Neural cell (in vitro differentiated cells): Measurements from ENCODE around the gene SLC25A42. TPM values are rescaled to one million over a fixed set of nuclear protein-coding genes. Genes with fewer than 3 reads are reported as not detected.

Source experiments
- H2AFZ ChIP-seq: fragments of 200-600, 300-800 bp; sonication (generic), shearing (Covaris generic); 2 replicates; pipeline ENCODE4 v1.6.0; 2014; ENCODE audit warnings: low read depth, mild to moderate bottlenecking, antibody characterized with exemption, low read length, moderate library complexity
- H3F3A ChIP-seq: fragments of 200-600 bp; shearing (Covaris generic); 2 replicates; pipeline ENCODE4 v1.6.1; 2016; ENCODE audit warnings: mild to moderate bottlenecking, moderate library complexity, mixed read lengths, antibody characterized with exemption, low read length; ENCODE audit not compliant: insufficient read depth, poor library complexity, severe bottlenecking
- H3K27ac ChIP-seq: fragments of 200-600, 300-800 bp; sonication (generic), shearing (Covaris generic); 2 replicates; pipeline ENCODE4 v1.5.1; 2014; ENCODE audit warnings: mild to moderate bottlenecking, low read length, moderate library complexity
- H3K27me3 ChIP-seq: fragments of 300-800, 200-600 bp; sonication (generic), shearing (Covaris generic); 2 replicates; pipeline ENCODE4 v1.6.0; 2014; ENCODE audit warnings: mild to moderate bottlenecking, low read depth, low read length, moderate library complexity; ENCODE audit not compliant: insufficient read depth
- H3K36me3 ChIP-seq: fragments of 300-800, 200-600 bp; sonication (generic), shearing (Covaris generic); 2 replicates; pipeline ENCODE4 v1.5.1; 2014; ENCODE audit warnings: mild to moderate bottlenecking, antibody characterized with exemption, low read length, moderate library complexity; ENCODE audit not compliant: insufficient read depth
- H3K4me2 ChIP-seq: fragments of 300-800, 200-600 bp; sonication (generic), shearing (Covaris generic); 2 replicates; pipeline ENCODE4 v1.6.0; 2014; ENCODE audit warnings: mild to moderate bottlenecking, low read length
- H3K4me3 ChIP-seq: fragments of 300-800, 200-600 bp; sonication (generic), shearing (Covaris generic); 2 replicates; pipeline ENCODE4 v1.5.1; 2014; ENCODE audit warnings: mild to moderate bottlenecking, low read length, moderate library complexity
- H3K79me2 ChIP-seq: fragments of 200-600 bp; shearing (Covaris generic); replicated peaks from 2 replicates; pipeline ENCODE4 v1.6.0; 2014; ENCODE audit warnings: mild to moderate bottlenecking, low read length, moderate library complexity; ENCODE audit not compliant: insufficient read depth
- H3K9ac ChIP-seq: fragments of 300-800, 200-600 bp; sonication (generic), shearing (Covaris generic); 2 replicates; pipeline ENCODE4 v1.6.1; 2016; ENCODE audit warnings: mild to moderate bottlenecking, low read length, mixed read lengths
- H3K9me2 ChIP-seq: fragments of 200-600 bp; shearing (Covaris generic); 2 replicates; pipeline ENCODE4 v1.6.1; 2016; ENCODE audit warnings: mild to moderate bottlenecking, low read length, mixed read lengths; ENCODE audit not compliant: insufficient read depth
- H3K9me3 ChIP-seq: fragments of 200-600, 300-800 bp; sonication (generic), shearing (Covaris generic); 2 replicates; pipeline ENCODE4 v1.6.1; 2016; ENCODE audit warnings: mild to moderate bottlenecking, mixed run types, low read length, moderate library complexity, mixed read lengths
- H4K20me1 ChIP-seq: fragments of 200-600 bp; shearing (Covaris generic); 2 replicates; pipeline ENCODE4 v1.6.1; 2016; ENCODE audit warnings: mild to moderate bottlenecking, mixed run types; ENCODE audit not compliant: insufficient read depth
- EP300 ChIP-seq: fragments of 450-650 bp; conservative IDR thresholded peaks from 2 replicates; pipeline ENCODE4 v1.6.1; 2014; ENCODE audit warnings: antibody characterized with exemption, mild to moderate bottlenecking, moderate library complexity; ENCODE audit not compliant: poor library complexity, severe bottlenecking
- EZH2 ChIP-seq: fragments of 200-600, 300-800 bp; shearing (Covaris generic), sonication (generic); IDR thresholded peaks from 2 replicates; pipeline ENCODE4 v1.6.1; 2014; ENCODE audit warnings: antibody characterized with exemption, low read length, borderline replicate concordance, mild to moderate bottlenecking; ENCODE audit not compliant: insufficient read depth, poor library complexity, severe bottlenecking
- MXI1 ChIP-seq: fragments of 450-650 bp; conservative IDR thresholded peaks from 2 replicates; pipeline ENCODE4 v1.6.1; 2014; ENCODE audit warnings: antibody characterized with exemption, mild to moderate bottlenecking; ENCODE audit not compliant: poor library complexity, severe bottlenecking
- POLR2AphosphoS5 ChIP-seq: IDR thresholded peaks from 2 replicates; pipeline ENCODE4 v1.6.1; 2012
- RAD21 ChIP-seq: fragments of 450-650 bp; conservative IDR thresholded peaks from 2 replicates; pipeline ENCODE4 v1.6.1; 2014; ENCODE audit warnings: antibody characterized with exemption, mild to moderate bottlenecking, moderate library complexity
- SMC3 ChIP-seq: fragments of 450-650 bp; conservative IDR thresholded peaks from 2 replicates; pipeline ENCODE4 v1.6.1; 2014; ENCODE audit warnings: antibody characterized with exemption, mild to moderate bottlenecking, moderate library complexity; ENCODE audit not compliant: poor library complexity
- TAF1 ChIP-seq: IDR thresholded peaks from 2 replicates; pipeline ENCODE4 v1.6.1; 2012; ENCODE audit warnings: low read depth
- polyA minus RNA-seq: library from RNA; depleted of rRNA, polyadenylated mRNA; stranded (reverse); fragments of >200 nt; gene quantifications from 2 replicates; pipeline ENCODE4 v1.2.3, GENCODE V29; 2014
- polyA plus RNA-seq: library from polyadenylated mRNA; depleted of rRNA; stranded (reverse); fragments of >200 nt; gene quantifications from 2 replicates; pipeline ENCODE4 v1.2.3, GENCODE V29; 2014
- TF ChIP-seq, protein P1 (sequence below): fragments of 450-650 bp; IDR thresholded peaks from 2 replicates; pipeline ENCODE4 v1.5.1; 2014; ENCODE audit warnings: antibody characterized with exemption, mild to moderate bottlenecking, moderate library complexity; ENCODE audit not compliant: poor library complexity, severe bottlenecking
- TF ChIP-seq, protein P2 (sequence below): IDR thresholded peaks from 2 replicates; pipeline ENCODE4 v1.6.1; 2012; ENCODE audit warnings: borderline replicate concordance

SLC25A42 gene, protein sequence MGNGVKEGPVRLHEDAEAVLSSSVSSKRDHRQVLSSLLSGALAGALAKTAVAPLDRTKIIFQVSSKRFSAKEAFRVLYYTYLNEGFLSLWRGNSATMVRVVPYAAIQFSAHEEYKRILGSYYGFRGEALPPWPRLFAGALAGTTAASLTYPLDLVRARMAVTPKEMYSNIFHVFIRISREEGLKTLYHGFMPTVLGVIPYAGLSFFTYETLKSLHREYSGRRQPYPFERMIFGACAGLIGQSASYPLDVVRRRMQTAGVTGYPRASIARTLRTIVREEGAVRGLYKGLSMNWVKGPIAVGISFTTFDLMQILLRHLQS
- polyA plus RNA-seq (22.7 and 25.3 TPM in 2 replicates), polyA minus RNA-seq (14.2 and 20.7 TPM in 2 replicates)

GRCh38 chr19:19063183-19064097 is at the start of gene SLC25A42:
Gene SLC25A42, plus strand, starts transcription at chr19:19063994. Its CDS starts 32,131 bp downstream, at chr19:19096125.
- H3K9me2 ChIP-seq = no peaks in the 10 kb centered on the region
- H3K4me2 ChIP-seq = peak within 1 kb of the TSS; percentile 95
- H3K27me3 ChIP-seq = no peaks in the 10 kb centered on the region
- H3K36me3 ChIP-seq = no peaks in the 10 kb centered on the region
- no peaks in the 10 kb centered on the region for H3K79me2 ChIP-seq
- H3F3A ChIP-seq = no peaks in the 10 kb centered on the region
- peak within 1 kb of the TSS; percentile 84 for H3K4me3 ChIP-seq
- H4K20me1 ChIP-seq = no peaks in the 10 kb centered on the region
- peak; percentile 53 for TF ChIP-seq POLR2AphosphoS5
- no peak for TF ChIP-seq SMC3
- TF ChIP-seq, protein P1, sequence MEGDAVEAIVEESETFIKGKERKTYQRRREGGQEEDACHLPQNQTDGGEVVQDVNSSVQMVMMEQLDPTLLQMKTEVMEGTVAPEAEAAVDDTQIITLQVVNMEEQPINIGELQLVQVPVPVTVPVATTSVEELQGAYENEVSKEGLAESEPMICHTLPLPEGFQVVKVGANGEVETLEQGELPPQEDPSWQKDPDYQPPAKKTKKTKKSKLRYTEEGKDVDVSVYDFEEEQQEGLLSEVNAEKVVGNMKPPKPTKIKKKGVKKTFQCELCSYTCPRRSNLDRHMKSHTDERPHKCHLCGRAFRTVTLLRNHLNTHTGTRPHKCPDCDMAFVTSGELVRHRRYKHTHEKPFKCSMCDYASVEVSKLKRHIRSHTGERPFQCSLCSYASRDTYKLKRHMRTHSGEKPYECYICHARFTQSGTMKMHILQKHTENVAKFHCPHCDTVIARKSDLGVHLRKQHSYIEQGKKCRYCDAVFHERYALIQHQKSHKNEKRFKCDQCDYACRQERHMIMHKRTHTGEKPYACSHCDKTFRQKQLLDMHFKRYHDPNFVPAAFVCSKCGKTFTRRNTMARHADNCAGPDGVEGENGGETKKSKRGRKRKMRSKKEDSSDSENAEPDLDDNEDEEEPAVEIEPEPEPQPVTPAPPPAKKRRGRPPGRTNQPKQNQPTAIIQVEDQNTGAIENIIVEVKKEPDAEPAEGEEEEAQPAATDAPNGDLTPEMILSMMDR = no peak
- peak; percentile 63 for TF ChIP-seq MXI1
- peak; percentile 48 for TF ChIP-seq EP300
- TF ChIP-seq EZH2 = no peak
- no peak for TF ChIP-seq RAD21
- peak; percentile 49 for TF ChIP-seq TAF1
- TF ChIP-seq, protein P2, sequence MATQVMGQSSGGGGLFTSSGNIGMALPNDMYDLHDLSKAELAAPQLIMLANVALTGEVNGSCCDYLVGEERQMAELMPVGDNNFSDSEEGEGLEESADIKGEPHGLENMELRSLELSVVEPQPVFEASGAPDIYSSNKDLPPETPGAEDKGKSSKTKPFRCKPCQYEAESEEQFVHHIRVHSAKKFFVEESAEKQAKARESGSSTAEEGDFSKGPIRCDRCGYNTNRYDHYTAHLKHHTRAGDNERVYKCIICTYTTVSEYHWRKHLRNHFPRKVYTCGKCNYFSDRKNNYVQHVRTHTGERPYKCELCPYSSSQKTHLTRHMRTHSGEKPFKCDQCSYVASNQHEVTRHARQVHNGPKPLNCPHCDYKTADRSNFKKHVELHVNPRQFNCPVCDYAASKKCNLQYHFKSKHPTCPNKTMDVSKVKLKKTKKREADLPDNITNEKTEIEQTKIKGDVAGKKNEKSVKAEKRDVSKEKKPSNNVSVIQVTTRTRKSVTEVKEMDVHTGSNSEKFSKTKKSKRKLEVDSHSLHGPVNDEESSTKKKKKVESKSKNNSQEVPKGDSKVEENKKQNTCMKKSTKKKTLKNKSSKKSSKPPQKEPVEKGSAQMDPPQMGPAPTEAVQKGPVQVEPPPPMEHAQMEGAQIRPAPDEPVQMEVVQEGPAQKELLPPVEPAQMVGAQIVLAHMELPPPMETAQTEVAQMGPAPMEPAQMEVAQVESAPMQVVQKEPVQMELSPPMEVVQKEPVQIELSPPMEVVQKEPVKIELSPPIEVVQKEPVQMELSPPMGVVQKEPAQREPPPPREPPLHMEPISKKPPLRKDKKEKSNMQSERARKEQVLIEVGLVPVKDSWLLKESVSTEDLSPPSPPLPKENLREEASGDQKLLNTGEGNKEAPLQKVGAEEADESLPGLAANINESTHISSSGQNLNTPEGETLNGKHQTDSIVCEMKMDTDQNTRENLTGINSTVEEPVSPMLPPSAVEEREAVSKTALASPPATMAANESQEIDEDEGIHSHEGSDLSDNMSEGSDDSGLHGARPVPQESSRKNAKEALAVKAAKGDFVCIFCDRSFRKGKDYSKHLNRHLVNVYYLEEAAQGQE = no peak
- peak within 1 kb of the TSS; percentile 71 for H3K9ac ChIP-seq
- H3K9me3 ChIP-seq = no peaks in the 10 kb centered on the region
- H3K27ac ChIP-seq = peak within 1 kb of the TSS; percentile 48
- H2AFZ ChIP-seq = peak within 1 kb of the TSS; percentile 67

DNA sequence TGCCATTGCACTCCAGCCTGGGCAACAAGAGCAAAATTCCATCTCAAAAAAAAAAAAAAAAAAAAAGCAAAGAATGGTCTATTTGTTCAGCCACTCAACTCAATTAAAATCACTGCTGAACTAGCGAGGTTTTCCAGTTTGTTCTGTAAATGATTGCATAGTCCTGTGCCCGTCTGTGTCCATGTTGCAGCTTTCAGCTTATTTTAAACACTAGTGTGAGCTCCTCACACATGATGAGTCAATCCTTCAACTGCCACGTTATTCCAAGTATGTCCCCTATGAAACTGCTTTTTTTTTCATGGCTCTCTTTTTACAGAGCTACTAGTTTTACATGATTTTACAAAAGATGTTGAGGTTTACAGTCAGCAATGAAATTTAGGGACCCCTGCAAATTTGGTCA is 42.7 kb upstream of the SLC25A42 start:
- H3K36me3 ChIP-seq = peaks cover 5% of the 10 kb centered on the region
- H2AFZ ChIP-seq = no peak overlapping the region
- peaks cover 30% of the 10 kb centered on the region for H3K79me2 ChIP-seq
- H4K20me1 ChIP-seq = peaks cover 10% of the 10 kb centered on the region
- no peaks in the 10 kb centered on the region for H3K9me3 ChIP-seq
- no peaks in the 10 kb centered on the region for H3F3A ChIP-seq
- H3K9ac ChIP-seq = no peak overlapping the region
- no peak overlapping the region for H3K27ac ChIP-seq
- TF ChIP-seq EZH2 (no peak), POLR2AphosphoS5 (no peak)
- no peaks in the 10 kb centered on the region for H3K9me2 ChIP-seq
- no peak overlapping the region for H3K4me3 ChIP-seq
- H3K27me3 ChIP-seq = no peaks in the 10 kb centered on the region
- no peak overlapping the region for H3K4me2 ChIP-seq
